CD4-positive, CD25-positive, alpha-beta regulatory T cell (primary cell): ENCODE results near the gene MAP2K2. TPM values are rescaled to one million over a fixed set of nuclear protein-coding genes. Genes with fewer than 3 reads are reported as not detected.

Experiments used
- ATAC-seq, 2 donors: fragments of 150-1000 bp; cut with Tn5 transposase; one replicate each; pipeline ENCODE4 v1.10.0; 2021; ENCODE audit warnings: low read depth in 2 of 2, moderate number of reproducible peaks in 2 of 2, moderate library complexity in 1 of 2
- DNase-seq, 3 donors: peaks; one replicate each; pipeline versions ENCODE4 v3.0.0 to v3.0.0-alpha.2; 2012 to 2022; ENCODE audit warnings: mixed read lengths in 1 of 3
- H3K27ac ChIP-seq: one replicate; pipeline ENCODE4 v1.7.0; 2013; ENCODE audit warnings: mild to moderate bottlenecking, low read length; ENCODE audit not compliant: insufficient read depth, poor library complexity, severe bottlenecking
- H3K27me3 ChIP-seq: one replicate; pipeline ENCODE4 v1.7.0; 2013; ENCODE audit warnings: low read length; ENCODE audit not compliant: control insufficient read depth, insufficient read depth
- H3K36me3 ChIP-seq: one replicate; pipeline ENCODE4 v1.7.0; 2013; ENCODE audit warnings: mild to moderate bottlenecking, low read length, moderate library complexity; ENCODE audit not compliant: control insufficient read depth, insufficient read depth
- H3K4me1 ChIP-seq: 2 replicates; pipeline ENCODE4 v1.7.0; 2013; ENCODE audit warnings: mild to moderate bottlenecking, low read length; ENCODE audit not compliant: insufficient read depth, control insufficient read depth, poor library complexity, severe bottlenecking
- H3K4me3 ChIP-seq: one replicate; pipeline ENCODE4 v1.7.0; 2013; ENCODE audit warnings: low read depth, mild to moderate bottlenecking, low read length, moderate library complexity
- H3K9me3 ChIP-seq, 2 experiments: 1 replicate in 1 of 2; 2 replicates in 1 of 2; pipeline ENCODE4 v1.7.0; 2013; ENCODE audit warnings: low read length in 2 of 2, mild to moderate bottlenecking in 1 of 2, moderate library complexity in 1 of 2; ENCODE audit not compliant: control insufficient read depth in 2 of 2
- H3K27ac Mint-ChIP-seq, 3 donors: one replicate each; pipeline ENCODE4 v1.8.0; 2020 to 2022; ENCODE audit warnings: mild to moderate bottlenecking in 3 of 3, mixed read lengths in 3 of 3, moderate library complexity in 2 of 3
- H3K27me3 Mint-ChIP-seq: one replicate; pipeline ENCODE4 v1.8.0; 2022; ENCODE audit warnings: mild to moderate bottlenecking, mixed read lengths
- H3K36me3 Mint-ChIP-seq: one replicate; pipeline ENCODE4 v1.8.0; 2020; ENCODE audit warnings: mixed read lengths
- H3K4me1 Mint-ChIP-seq, 4 donors: one replicate each; pipeline ENCODE4 v1.8.0; 2020 to 2022; ENCODE audit warnings: mixed read lengths in 4 of 4, mild to moderate bottlenecking in 1 of 4
- H3K4me3 Mint-ChIP-seq, 4 donors: one replicate each; pipeline ENCODE4 v1.8.0; 2020 to 2022; ENCODE audit warnings: mild to moderate bottlenecking in 4 of 4, mixed read lengths in 4 of 4, moderate library complexity in 3 of 4
- H3K9me3 Mint-ChIP-seq, 7 donors: one replicate each; pipeline ENCODE4 v1.8.0; 2020 to 2022; ENCODE audit warnings: mixed read lengths in 7 of 7, mild to moderate bottlenecking in 3 of 7, moderate library complexity in 2 of 7
- polyA plus RNA-seq, 4 donors: library from polyadenylated mRNA; unstranded; fragments of 300-500 nt; fragmentation: Illumina TruSeq; gene quantifications; one replicate each; pipeline ENCODE4 v1.2.3, GENCODE V29; 2021
- total RNA-seq: library from RNA; stranded (reverse); gene quantifications from one replicate; pipeline ENCODE4 v1.2.3, GENCODE V29; 2022

MAP2K2 gene
- total and polyA plus RNA-seq, 5 donors from 2014 or later: 38.5 to 98.2 (median 67.6) TPM

DNA sequence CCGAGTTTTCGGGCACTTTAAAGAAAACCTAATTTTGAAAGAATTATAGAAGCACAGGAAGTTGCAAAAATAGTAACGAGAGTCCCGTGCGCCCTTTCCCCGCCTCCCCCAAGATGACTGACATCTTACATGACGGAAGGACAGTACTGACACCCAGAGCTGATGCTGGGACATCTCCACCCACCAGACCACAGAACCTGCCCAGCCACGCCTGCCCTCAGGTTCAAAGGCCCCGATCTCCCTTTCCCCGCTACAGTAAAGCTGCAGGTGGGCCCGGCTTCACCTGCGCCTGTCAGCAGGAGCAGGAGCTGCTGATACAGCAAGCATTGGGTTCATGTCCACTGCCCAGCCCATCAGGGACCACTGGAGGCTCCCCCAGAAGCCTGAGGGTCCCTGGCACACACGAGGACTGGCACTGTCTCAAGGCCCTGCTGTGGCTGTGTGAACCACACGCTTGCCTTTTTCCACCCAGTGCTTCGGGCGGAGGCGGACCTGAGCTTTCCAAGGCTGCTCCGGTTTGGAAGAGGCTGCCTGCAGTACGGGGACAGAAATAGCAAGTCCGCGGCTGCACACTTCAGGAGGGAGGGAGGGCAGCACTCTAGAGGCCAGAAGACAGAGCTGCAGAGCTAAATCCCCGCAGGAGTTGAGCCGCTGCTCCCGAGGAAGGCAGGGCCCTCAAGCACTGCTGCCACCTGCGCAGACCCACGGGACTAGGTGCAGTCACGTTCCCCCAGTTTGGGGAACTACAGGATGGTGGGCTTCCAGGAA, 8.7 kb downstream of the MAP2K2 start:
- ATAC-seq: peak; percentile 99
- peaks cover 21% of the 10 kb centered on the region for H3K36me3 Mint-ChIP-seq
- DNase-seq: peak; percentile 56 to 93 (median 79)
- H3K27me3 Mint-ChIP-seq: no peaks in the 10 kb centered on the region
- H3K4me3 ChIP-seq: peak overlapping the region; percentile 26
- H3K4me1 Mint-ChIP-seq: peaks cover 5 to 54% (median 16%) of the 10 kb centered on the region in 4 donors
- H3K27ac Mint-ChIP-seq: peak overlapping the region; percentile 66 to 92 (median 87)
- no peaks in the 10 kb centered on the region for H3K9me3 Mint-ChIP-seq
- peak overlapping the region; percentile 70 for H3K27ac ChIP-seq
- H3K4me3 Mint-ChIP-seq: peak overlapping the region; percentile 58 to 86 (median 77)
- H3K4me1 ChIP-seq: peaks cover 21% of the 10 kb centered on the region
- peaks cover 26% of the 10 kb centered on the region for H3K36me3 ChIP-seq
- no peaks in the 10 kb centered on the region for H3K9me3 ChIP-seq
- H3K27me3 ChIP-seq: no peaks in the 10 kb centered on the region

DNA sequence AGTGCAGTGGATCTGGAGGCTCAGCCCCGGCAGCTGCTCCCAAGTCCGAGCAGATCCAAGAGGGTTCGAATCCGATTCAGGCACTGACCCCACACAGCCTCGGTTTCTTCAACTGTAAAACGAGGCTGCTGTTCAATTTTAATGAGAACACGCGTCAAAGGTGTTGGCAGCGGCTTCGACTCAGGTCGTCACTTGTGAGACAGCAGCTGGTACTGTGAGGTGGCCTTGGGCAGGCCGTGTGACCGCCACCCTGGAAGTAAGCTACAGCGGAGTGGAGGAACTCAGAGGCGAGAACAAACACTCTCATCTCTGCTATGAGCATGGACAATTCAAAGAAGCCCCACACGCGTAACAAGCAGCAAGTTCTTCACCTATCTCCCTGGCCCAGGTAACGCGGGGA, 9.7 kb downstream of the MAP2K2 start:
- Mint-ChIP-seq H3K27ac (peak overlapping the region in 2 of 3 donors; percentile 66 to 87), H3K9me3 (no peaks in the 10 kb centered on the region), H3K27me3 (no peaks in the 10 kb centered on the region), H3K36me3 (peaks cover 18% of the 10 kb centered on the region), H3K4me3 (peak overlapping the region in 1 of 4 donors; percentile 11), H3K4me1 (peaks cover 3 to 62% (median 15%) of the 10 kb centered on the region in 4 donors)
- Histone ChIP-seq H3K36me3 (peaks cover 22% of the 10 kb centered on the region), H3K27ac (no peak overlapping the region), H3K9me3 (no peaks in the 10 kb centered on the region), H3K4me1 (peaks cover 30% of the 10 kb centered on the region), H3K27me3 (no peaks in the 10 kb centered on the region), H3K4me3 (no peak overlapping the region)
- ATAC-seq (no peak), DNase-seq (no peak)

DNA sequence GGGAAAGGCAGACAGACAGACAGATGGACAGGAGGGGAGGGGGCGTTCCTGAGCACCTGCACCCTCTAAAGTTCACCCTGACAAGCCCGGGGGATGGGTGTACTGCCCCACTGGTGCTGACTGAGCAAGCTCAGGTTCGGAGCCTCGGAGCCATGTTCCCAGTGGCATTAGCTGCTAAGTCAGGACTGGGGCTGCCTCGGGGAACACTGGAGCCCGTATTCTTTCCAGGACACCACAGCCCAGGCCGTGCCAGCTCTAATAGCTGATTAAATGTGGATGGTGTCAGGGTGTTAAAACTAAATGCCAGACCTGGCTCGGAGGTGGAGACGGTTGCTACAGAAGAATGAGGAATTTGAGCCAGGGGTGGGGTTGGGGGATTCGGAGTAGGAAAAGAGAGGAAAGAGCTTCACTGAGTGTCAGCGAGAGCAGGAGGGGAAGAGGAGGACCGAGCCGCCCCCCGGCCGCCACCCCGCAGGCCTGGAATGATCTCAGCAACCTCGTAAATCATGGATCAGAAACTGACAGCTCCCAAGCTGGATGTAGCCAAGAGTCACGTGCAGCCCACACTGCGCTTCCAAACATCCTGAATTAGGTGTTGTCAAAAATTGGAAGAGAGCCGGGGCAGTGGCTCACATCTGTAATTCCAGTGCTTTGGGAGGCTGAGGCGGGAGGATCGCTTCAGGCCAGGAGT, 10.4 kb downstream of the MAP2K2 start:
- Histone ChIP-seq H3K4me3 (no peak overlapping the region), H3K9me3 (no peaks in the 10 kb centered on the region), H3K36me3 (peaks cover 22% of the 10 kb centered on the region), H3K4me1 (peaks cover 36% of the 10 kb centered on the region), H3K27me3 (no peaks in the 10 kb centered on the region), H3K27ac (no peak overlapping the region)
- Mint-ChIP-seq H3K9me3 (no peaks in the 10 kb centered on the region), H3K27me3 (no peaks in the 10 kb centered on the region), H3K27ac (peak overlapping the region in 2 of 3 donors; percentile 87 to 91), H3K36me3 (peaks cover 18% of the 10 kb centered on the region), H3K4me1 (peaks cover 7 to 68% (median 19%) of the 10 kb centered on the region in 4 donors), H3K4me3 (peak overlapping the region in 2 of 4 donors; percentile 61 to 68)
- DNase-seq: no peak
- ATAC-seq: no peak

DNA sequence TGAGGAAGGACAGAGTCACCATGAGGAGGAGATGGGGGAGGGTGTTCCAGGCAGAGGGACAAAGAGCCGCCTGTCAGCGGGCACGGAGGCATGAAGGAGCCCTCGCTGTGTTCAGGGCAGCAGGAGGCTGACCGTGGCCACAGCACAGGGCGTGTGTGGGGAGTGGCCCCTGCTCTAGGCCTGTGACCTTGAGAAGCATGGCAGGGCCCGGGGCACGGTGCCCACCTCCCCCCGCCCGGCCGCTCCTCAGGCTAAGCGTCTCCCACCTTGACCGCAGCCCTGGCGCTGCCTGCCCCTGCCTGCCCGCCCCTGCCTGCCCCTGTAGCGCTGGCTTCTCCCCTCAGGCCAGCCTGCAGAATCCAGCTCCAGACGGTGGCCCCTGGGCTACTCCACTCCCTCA, 11.6 kb downstream of the MAP2K2 start:
- DNase-seq (no peak), ATAC-seq (no peak)
- Histone ChIP-seq H3K27ac (no peak overlapping the region), H3K4me3 (no peak overlapping the region), H3K4me1 (peaks cover 39% of the 10 kb centered on the region), H3K36me3 (peaks cover 14% of the 10 kb centered on the region), H3K27me3 (no peaks in the 10 kb centered on the region), H3K9me3 (no peaks in the 10 kb centered on the region)
- no peak overlapping the region for H3K4me3 Mint-ChIP-seq
- peaks cover 7 to 72% (median 18%) of the 10 kb centered on the region in 4 donors for H3K4me1 Mint-ChIP-seq
- no peaks in the 10 kb centered on the region for H3K27me3 Mint-ChIP-seq
- no peaks in the 10 kb centered on the region for H3K9me3 Mint-ChIP-seq
- no peak overlapping the region for H3K27ac Mint-ChIP-seq
- peaks cover 18% of the 10 kb centered on the region for H3K36me3 Mint-ChIP-seq

DNA sequence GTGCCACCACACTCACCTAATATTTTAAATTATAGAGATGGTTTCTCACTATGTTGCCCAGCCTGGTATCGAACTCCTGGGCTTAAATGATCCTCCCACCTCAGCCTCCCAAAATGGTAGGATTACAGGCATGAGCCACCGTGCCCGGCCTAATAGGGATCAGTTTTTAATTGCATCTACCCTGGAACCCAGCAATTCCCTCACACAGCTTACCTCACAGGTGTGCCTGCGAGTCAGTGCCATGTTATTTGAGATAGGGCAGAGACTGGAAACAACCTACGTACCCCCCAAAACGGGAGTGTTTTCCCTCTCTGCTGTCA, 14.3 kb downstream of the MAP2K2 start:
- Mint-ChIP-seq H3K27ac (peak overlapping the region; percentile 92 to 95 (median 95)), H3K9me3 (no peaks in the 10 kb centered on the region), H3K27me3 (no peaks in the 10 kb centered on the region), H3K36me3 (peaks cover 15% of the 10 kb centered on the region), H3K4me1 (peaks cover 0 to 77% (median 21%) of the 10 kb centered on the region in 4 donors), H3K4me3 (peak overlapping the region in 1 of 4 donors; percentile 68)
- Histone ChIP-seq H3K4me3 (no peak overlapping the region), H3K4me1 (peaks cover 45% of the 10 kb centered on the region), H3K27ac (peak overlapping the region; percentile 84), H3K27me3 (no peaks in the 10 kb centered on the region), H3K36me3 (peaks cover 11% of the 10 kb centered on the region), H3K9me3 (no peaks in the 10 kb centered on the region)
- ATAC-seq (no peak), DNase-seq (no peak)

DNA sequence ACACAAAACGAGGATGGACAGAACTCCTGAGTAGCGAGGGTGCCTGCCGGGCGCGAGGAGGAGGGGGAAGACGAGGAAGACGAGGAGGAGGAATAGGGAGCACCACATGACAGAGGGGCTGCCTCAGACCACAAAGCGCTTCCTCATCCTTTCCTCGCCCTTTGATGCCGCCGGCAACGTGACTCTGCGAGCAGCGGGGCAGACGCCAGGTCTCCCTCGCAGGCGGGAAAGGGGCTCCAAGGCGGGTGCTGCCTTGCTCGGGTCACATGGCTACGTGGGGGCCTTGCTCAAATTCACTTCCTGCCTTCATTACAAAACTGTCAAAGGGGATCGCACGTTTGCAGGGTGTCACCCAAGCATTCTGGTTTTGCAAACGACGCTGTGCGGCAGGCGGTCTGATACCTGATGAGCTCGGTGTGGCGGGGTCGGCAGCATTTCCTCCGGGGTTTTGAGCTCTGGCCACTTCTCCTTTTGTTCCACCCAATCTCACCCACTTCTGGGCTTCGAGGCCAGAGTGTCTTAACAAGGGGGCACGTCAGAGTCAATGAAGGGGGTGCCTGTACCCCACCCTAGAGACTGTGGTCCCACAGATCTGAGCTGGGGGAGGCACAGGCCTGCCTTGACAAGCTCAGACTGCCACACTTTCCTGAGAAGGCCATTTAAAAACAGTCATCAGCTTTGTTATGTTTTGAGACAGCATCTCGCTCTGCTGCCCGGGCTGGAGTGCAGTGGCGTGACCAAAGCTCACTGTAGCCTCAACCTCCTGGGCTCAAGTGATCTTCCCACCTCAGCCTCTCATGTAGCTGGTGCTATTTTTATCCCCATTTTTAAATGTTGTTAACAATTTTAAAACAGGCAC, 14.9 kb downstream of the MAP2K2 start:
- H3K9me3 ChIP-seq: no peaks in the 10 kb centered on the region
- ATAC-seq (peak; percentile 46 to 50), DNase-seq (peak; percentile 36 to 84 (median 76))
- peaks cover 0 to 77% (median 19%) of the 10 kb centered on the region in 4 donors for H3K4me1 Mint-ChIP-seq
- peaks cover 15% of the 10 kb centered on the region for H3K36me3 Mint-ChIP-seq
- H3K4me3 Mint-ChIP-seq: peak overlapping the region; percentile 64 to 85 (median 72)
- H3K9me3 Mint-ChIP-seq: no peaks in the 10 kb centered on the region
- H3K27me3 Mint-ChIP-seq: no peaks in the 10 kb centered on the region
- H3K36me3 ChIP-seq: peaks cover 11% of the 10 kb centered on the region
- H3K4me1 ChIP-seq: peaks cover 46% of the 10 kb centered on the region
- H3K27ac Mint-ChIP-seq: peak overlapping the region; percentile 92 to 95 (median 95)
- H3K27me3 ChIP-seq: no peaks in the 10 kb centered on the region
- peak overlapping the region; percentile 84 for H3K27ac ChIP-seq
- no peak overlapping the region for H3K4me3 ChIP-seq

DNA sequence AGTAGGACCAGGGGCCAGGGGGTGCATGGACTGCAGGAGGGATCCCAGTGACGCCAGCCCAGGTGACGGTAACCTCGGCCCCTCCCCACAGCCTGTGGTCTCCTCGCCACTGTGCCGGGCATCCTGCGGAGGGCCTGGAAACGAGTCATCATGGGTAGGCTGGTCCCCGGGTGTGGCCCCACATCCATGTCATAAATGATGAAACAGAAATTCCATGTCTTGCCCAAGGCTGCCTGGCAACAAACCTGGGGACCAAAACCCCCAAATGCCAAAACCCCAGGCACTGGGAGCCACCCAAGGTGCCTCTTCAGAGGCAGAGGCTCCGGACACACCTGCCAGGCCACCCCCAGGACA, 20.9 kb downstream of the MAP2K2 start:
- H3K36me3 ChIP-seq: peaks cover 28% of the 10 kb centered on the region

More for the DNA sequence above, 20.9 kb downstream of the MAP2K2 start:
- DNase-seq: no peak
- Histone ChIP-seq H3K4me1 (peaks cover 32% of the 10 kb centered on the region), H3K27ac (no peak overlapping the region), H3K4me3 (no peak overlapping the region), H3K9me3 (no peaks in the 10 kb centered on the region), H3K27me3 (no peaks in the 10 kb centered on the region)
- Mint-ChIP-seq H3K27me3 (no peaks in the 10 kb centered on the region), H3K4me1 (peaks cover 0 to 41% (median 11%) of the 10 kb centered on the region in 4 donors), H3K9me3 (no peaks in the 10 kb centered on the region), H3K27ac (no peak overlapping the region), H3K4me3 (no peak overlapping the region), H3K36me3 (peaks cover under 1% of the 10 kb centered on the region)
- ATAC-seq: no peak
